GM21825 (cell line): ENCODE data around the gene SLC27A1.
A peak's percentile ranks its signal among the peaks of the same experiment; 100 is the strongest.
"Not testable (repeated sequence)": the region's sequence is repeated elsewhere in the genome, so short reads cannot be mapped to it uniquely, and the experiment has no call there.

ENCODE experiments used
- ATAC-seq: cut with Tn5 transposase; IDR thresholded peaks from one replicate; pipeline ENCODE4 v1.9.1; 2021; ENCODE audit warnings: mild to moderate bottlenecking, moderate library complexity; ENCODE audit not compliant: unreplicated experiment

The SLC27A1 gene

GRCh38 chr19:17510220-17510993 is 40.1 kb downstream of the SLC27A1 start:
- ATAC-seq: no peak

GRCh38 chr19:17511724-17512573 is 41.6 kb downstream of the SLC27A1 start:
- peak; percentile 52 for ATAC-seq

GRCh38 chr19:17512574-17512939 is 42.2 kb downstream of the SLC27A1 start:
- ATAC-seq: no peak

- ATAC-seq: no peak
Observed at GRCh38 chr19:17515408-17516149, 45.3 kb downstream of the SLC27A1 start.

GRCh38 chr19:17517898-17518297 is 47.6 kb downstream of the SLC27A1 start:
- no peak for ATAC-seq

- not testable (repeated sequence) for ATAC-seq
Observed at GRCh38 chr19:17518654-17519053, 48.3 kb downstream of the SLC27A1 start.

- no peak for ATAC-seq
Observed at GRCh38 chr19:17519967-17520366, 49.6 kb downstream of the SLC27A1 start.

- ATAC-seq: no peak
Observed at GRCh38 chr19:17520865-17521264, 50.5 kb downstream of the SLC27A1 start.

- ATAC-seq: peak; percentile 62
Observed at GRCh38 chr19:17522988-17523872, 52.9 kb downstream of the SLC27A1 start.

GRCh38 chr19:17524651-17525050 is 54.3 kb downstream of the SLC27A1 start:
- no peak for ATAC-seq

- no peak for ATAC-seq
Observed at GRCh38 chr19:17525141-17525540, 54.8 kb downstream of the SLC27A1 start.

GRCh38 chr19:17526922-17527321 is 56.6 kb downstream of the SLC27A1 start:
- ATAC-seq: peak; percentile 41

- ATAC-seq: no peak
Observed at GRCh38 chr19:17527326-17527725, 57.0 kb downstream of the SLC27A1 start.

- no peak for ATAC-seq
Observed at GRCh38 chr19:17528610-17529009, 58.3 kb downstream of the SLC27A1 start.

GRCh38 chr19:17529239-17530158 is 59.2 kb downstream of the SLC27A1 start:
- no peak for ATAC-seq

GRCh38 chr19:17530586-17530985 is 60.3 kb downstream of the SLC27A1 start:
- ATAC-seq: no peak

- no peak for ATAC-seq
Observed at GRCh38 chr19:17532116-17532515, 61.8 kb downstream of the SLC27A1 start.

GRCh38 chr19:17532557-17532956 is 62.2 kb downstream of the SLC27A1 start:
- no peak for ATAC-seq

- ATAC-seq: no peak
Observed at GRCh38 chr19:17534767-17535166, 64.4 kb downstream of the SLC27A1 start.
